Measurements from ENCODE around the gene ALAS1.

The ALAS1 gene

GRCh38 chr3:52245322-52246263 is 47.6 kb downstream of the ALAS1 start, which contains the start of gene PPM1M:
TSS of gene PPM1M (plus strand) at chr3:52245759. CDS start at chr3:52245825, 66 bp downstream.
- H3K36me3 Mint-ChIP-seq (ENCODE audit: low read depth): peaks cover 55% of the 10 kb centered on the region
- H3K4me1 Mint-ChIP-seq (ENCODE audit: low read depth): peaks cover 78% of the 10 kb centered on the region
- intact Hi-C loops (cut with micrococcal nuclease): loop anchor here (1.0 to 2.0 kb wide), 2 partner anchors 8 to 41 kb away; partner anchors contain the start of gene GLYCTK
- no peaks in the 10 kb centered on the region for H3K9me3 Mint-ChIP-seq
- H3K27me3 Mint-ChIP-seq: no peaks in the 10 kb centered on the region
- H3K27ac Mint-ChIP-seq: peak within 1 kb of the TSS; percentile 100
- H3K4me3 Mint-ChIP-seq: peak within 1 kb of the TSS; percentile 87

GRCh38 chr3:52246264-52246620 is 48.3 kb downstream of the ALAS1 start:
- H3K9me3 Mint-ChIP-seq: no peaks in the 10 kb centered on the region
- peaks cover 61% of the 10 kb centered on the region for H3K36me3 Mint-ChIP-seq (ENCODE audit: low read depth)

GRCh38 chr3:52246728-52247408 is 48.9 kb downstream of the ALAS1 start:
- H3K9me3 Mint-ChIP-seq: no peaks in the 10 kb centered on the region
- peak overlapping the region; percentile 87 for H3K4me3 Mint-ChIP-seq
- peaks cover 68% of the 10 kb centered on the region for H3K36me3 Mint-ChIP-seq (ENCODE audit: low read depth)
- intact Hi-C loops (cut with micrococcal nuclease): loop anchor here (1.0 kb wide), 1 partner anchor 10 kb away; no protein-coding TSS in a partner anchor
- peaks cover 71% of the 10 kb centered on the region for H3K4me1 Mint-ChIP-seq (ENCODE audit: low read depth)
- H3K27ac Mint-ChIP-seq: peak overlapping the region; percentile 100
- H3K27me3 Mint-ChIP-seq: no peaks in the 10 kb centered on the region

More at GRCh38 chr3:52246264-52246620, 48.3 kb downstream of the ALAS1 start:
- Mint-ChIP-seq H3K27me3 (no peaks in the 10 kb centered on the region), H3K27ac (peak overlapping the region; percentile 100), H3K4me3 (peak overlapping the region; percentile 87), H3K4me1 (ENCODE audit: low read depth) (peaks cover 76% of the 10 kb centered on the region)
- intact Hi-C loops (cut with micrococcal nuclease): loop anchor here (1.0 kb wide), 1 partner anchor 9 kb away; no protein-coding TSS in a partner anchor

GRCh38 chr3:52247409-52248164 is 49.6 kb downstream of the ALAS1 start:
- Mint-ChIP-seq H3K27me3 (no peaks in the 10 kb centered on the region), H3K36me3 (ENCODE audit: low read depth) (peaks cover 75% of the 10 kb centered on the region), H3K9me3 (no peaks in the 10 kb centered on the region), H3K4me1 (ENCODE audit: low read depth) (peaks cover 75% of the 10 kb centered on the region), H3K4me3 (peak overlapping the region; percentile 87), H3K27ac (peak overlapping the region; percentile 100)
- intact Hi-C loops (cut with micrococcal nuclease): no loop called here

GRCh38 chr3:52248165-52248541 is 50.2 kb downstream of the ALAS1 start:
- Mint-ChIP-seq H3K27me3 (no peaks in the 10 kb centered on the region), H3K4me1 (ENCODE audit: low read depth) (peaks cover 78% of the 10 kb centered on the region), H3K36me3 (ENCODE audit: low read depth) (peaks cover 80% of the 10 kb centered on the region), H3K4me3 (peak overlapping the region; percentile 87), H3K9me3 (no peaks in the 10 kb centered on the region), H3K27ac (peak overlapping the region; percentile 100)
- intact Hi-C loops (cut with micrococcal nuclease): no loop called here

DNA sequence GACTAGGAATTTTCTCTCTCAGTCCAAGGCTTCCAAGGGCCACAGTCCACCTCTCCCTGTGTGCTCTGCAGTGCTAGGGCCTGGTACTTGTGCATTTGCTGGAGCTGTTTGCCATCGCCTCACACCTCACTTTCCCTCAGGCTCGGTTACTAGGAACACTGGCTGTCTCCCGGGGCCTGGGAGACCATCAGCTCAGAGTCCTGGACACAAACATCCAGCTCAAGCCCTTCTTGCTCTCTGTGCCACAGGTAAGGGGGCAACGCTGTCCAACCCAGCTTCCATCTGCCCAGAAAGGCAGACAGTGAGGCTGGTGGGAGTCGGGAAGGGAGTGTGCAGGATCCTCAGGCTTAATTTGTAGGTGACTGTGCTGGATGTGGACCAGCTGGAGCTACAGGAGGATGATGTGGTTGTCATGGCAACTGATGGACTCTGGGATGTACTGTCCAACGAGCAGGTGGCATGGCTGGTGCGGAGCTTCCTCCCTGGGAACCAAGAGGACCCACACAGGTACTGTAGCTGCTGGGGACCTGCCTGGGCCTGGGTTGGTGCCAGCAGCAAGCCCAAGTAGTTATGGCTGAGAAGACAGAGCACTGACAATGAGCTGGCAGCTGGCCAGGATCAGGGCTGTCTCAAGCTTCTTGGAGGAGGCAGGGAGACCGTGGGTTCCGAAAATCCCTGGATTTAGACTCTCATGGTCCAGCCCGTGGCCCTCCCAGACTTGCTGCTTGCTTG is 51.0 kb downstream of the ALAS1 start:
- Mint-ChIP-seq H3K36me3 (ENCODE audit: low read depth) (peaks cover 89% of the 10 kb centered on the region), H3K4me1 (ENCODE audit: low read depth) (peaks cover 78% of the 10 kb centered on the region), H3K27ac (peak overlapping the region; percentile 100), H3K9me3 (no peaks in the 10 kb centered on the region), H3K4me3 (peak overlapping the region; percentile 87), H3K27me3 (no peaks in the 10 kb centered on the region)
- intact Hi-C loops (cut with micrococcal nuclease): no loop called here

DNA sequence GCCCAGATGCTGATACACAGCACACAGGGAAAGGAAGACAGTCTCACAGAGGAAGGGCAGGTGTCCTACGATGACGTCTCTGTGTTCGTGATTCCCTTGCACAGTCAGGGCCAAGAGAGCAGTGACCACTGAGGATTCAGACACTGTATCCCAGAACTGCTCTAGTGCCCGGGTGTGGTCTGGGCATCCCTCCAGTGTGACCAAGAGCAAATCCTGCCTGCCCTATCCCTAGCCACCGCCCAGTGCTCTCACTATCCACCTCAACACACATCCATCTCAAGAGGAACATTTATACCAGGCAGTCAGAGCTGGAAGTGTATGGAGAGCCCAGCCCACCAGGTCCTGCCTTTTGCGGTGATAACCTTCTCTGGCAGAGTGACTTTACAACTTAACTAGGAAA is 51.7 kb downstream of the ALAS1 start:
- peaks cover 96% of the 10 kb centered on the region for H3K36me3 Mint-ChIP-seq (ENCODE audit: low read depth)
- peak overlapping the region; percentile 26 for H3K4me3 Mint-ChIP-seq
- H3K27me3 Mint-ChIP-seq: no peaks in the 10 kb centered on the region
- peak overlapping the region; percentile 100 for H3K27ac Mint-ChIP-seq
- intact Hi-C loops (cut with micrococcal nuclease): no loop called here
- peaks cover 78% of the 10 kb centered on the region for H3K4me1 Mint-ChIP-seq (ENCODE audit: low read depth)
- H3K9me3 Mint-ChIP-seq: no peaks in the 10 kb centered on the region

DNA sequence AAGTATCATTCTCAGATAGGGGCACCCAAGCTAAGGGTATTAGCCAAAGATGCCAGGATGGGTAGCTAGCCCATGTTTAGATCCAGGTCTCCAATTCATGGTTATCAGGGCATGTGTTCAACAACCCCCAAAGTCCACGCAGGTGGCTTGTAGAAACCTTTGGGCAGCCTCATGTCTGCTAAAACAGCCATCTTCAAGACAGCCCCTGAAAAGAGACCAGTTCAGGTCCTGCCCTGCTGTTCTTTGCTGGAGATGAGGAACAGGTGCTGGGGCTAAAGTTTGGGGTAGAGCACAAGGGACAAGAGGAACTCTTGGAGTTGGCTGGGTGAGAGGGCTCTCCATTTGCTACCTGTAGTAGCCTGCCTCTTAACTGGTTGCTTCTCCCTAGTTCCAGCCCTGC is 52.2 kb downstream of the ALAS1 start:
- Mint-ChIP-seq H3K9me3 (no peaks in the 10 kb centered on the region), H3K27ac (peak overlapping the region; percentile 100), H3K36me3 (ENCODE audit: low read depth) (peaks cover 96% of the 10 kb centered on the region), H3K4me1 (ENCODE audit: low read depth) (peaks cover 78% of the 10 kb centered on the region), H3K27me3 (no peaks in the 10 kb centered on the region), H3K4me3 (no peak overlapping the region)
- intact Hi-C loops (cut with micrococcal nuclease): no loop called here

DNA sequence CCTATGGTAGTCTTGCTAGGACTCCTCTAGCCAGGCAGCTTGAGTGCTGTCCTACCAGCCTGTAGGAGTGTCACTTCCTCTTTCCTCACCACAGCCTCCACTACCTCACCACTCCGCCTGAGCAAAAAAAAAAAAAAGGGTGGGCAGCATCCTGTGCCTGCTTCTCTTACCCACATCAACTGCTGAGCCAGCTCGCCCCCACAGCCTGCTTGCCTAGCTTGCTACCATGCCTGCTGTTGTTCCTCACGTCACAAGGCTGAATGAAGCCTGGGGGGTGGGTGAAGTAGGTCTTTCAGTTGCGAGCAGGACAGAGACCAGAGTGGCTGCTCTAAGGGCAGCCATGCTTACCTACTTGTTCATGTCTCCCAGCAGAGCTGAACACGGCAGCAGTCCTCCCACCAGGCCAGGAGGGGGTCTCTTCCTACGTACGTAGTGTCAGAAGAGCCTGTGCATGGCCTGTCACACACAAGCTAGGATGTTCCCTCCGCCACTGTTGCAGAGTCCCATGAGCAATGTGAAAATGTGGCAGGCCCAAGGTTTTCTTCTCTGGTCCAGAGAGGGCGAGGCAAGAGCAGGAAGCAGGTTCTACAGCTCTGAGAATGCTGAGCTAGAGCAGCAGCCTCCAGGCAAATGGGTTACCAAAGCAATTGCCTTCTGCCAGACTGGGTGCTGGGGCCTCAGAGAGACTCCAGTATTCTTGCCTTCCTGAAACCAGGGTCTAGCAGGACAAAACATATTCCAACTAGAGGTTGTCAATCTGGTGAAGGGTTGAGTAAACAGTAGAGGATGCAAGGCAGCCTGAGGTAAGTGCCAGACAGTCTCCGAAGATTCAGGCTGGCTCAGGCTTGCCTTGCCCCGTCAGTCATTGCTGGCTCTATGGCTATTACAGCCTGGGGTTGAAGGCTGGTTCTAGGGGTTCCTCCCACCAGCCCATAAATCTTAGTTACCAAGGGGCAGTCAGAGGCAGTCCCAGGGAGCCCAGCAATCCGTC is 55.6 kb downstream of the ALAS1 start:
- Mint-ChIP-seq H3K4me1 (ENCODE audit: low read depth) (peaks cover 92% of the 10 kb centered on the region), H3K27me3 (no peaks in the 10 kb centered on the region), H3K36me3 (ENCODE audit: low read depth) (peaks cover 100% of the 10 kb centered on the region), H3K4me3 (peak overlapping the region; percentile 55), H3K9me3 (no peaks in the 10 kb centered on the region), H3K27ac (peak overlapping the region; percentile 96)
- intact Hi-C loops (cut with micrococcal nuclease): no loop called here

GRCh38 chr3:52254608-52255007 is 56.6 kb downstream of the ALAS1 start:
- H3K36me3 Mint-ChIP-seq (ENCODE audit: low read depth): peaks cover 100% of the 10 kb centered on the region
- no peaks in the 10 kb centered on the region for H3K9me3 Mint-ChIP-seq
- H3K4me1 Mint-ChIP-seq (ENCODE audit: low read depth): peaks cover 86% of the 10 kb centered on the region
- H3K4me3 Mint-ChIP-seq: no peak overlapping the region
- intact Hi-C loops (cut with micrococcal nuclease): no loop called here
- peak overlapping the region; percentile 96 for H3K27ac Mint-ChIP-seq
- no peaks in the 10 kb centered on the region for H3K27me3 Mint-ChIP-seq

DNA sequence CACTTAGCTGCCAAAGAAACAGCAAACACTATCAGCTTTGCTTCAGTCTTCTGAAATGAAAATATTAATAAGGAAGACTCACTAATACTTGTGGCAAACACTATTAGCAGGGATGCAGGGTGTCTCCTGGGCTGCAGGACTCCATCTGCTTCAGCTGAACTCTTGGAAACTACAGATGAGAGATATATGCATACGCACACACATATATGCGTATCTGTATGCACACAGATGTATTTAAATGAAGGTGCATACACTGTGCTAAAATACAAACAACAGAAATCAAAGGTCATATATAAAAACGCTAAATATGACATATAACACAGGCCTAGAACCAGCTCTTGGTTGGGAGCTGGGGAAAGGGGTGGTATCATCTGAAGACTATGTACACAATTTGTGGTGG is 58.2 kb downstream of the ALAS1 start:
- peaks cover 72% of the 10 kb centered on the region for H3K4me1 Mint-ChIP-seq (ENCODE audit: low read depth)
- H3K36me3 Mint-ChIP-seq (ENCODE audit: low read depth): peaks cover 100% of the 10 kb centered on the region
- no peaks in the 10 kb centered on the region for H3K9me3 Mint-ChIP-seq
- intact Hi-C loops (cut with micrococcal nuclease): no loop called here
- H3K4me3 Mint-ChIP-seq: no peak overlapping the region
- peak overlapping the region; percentile 96 for H3K27ac Mint-ChIP-seq
- H3K27me3 Mint-ChIP-seq: no peaks in the 10 kb centered on the region

GRCh38 chr3:52256622-52257021 is 58.7 kb downstream of the ALAS1 start:
- Mint-ChIP-seq H3K27ac (no peak overlapping the region), H3K4me3 (no peak overlapping the region), H3K4me1 (ENCODE audit: low read depth) (peaks cover 72% of the 10 kb centered on the region), H3K9me3 (no peaks in the 10 kb centered on the region), H3K27me3 (no peaks in the 10 kb centered on the region), H3K36me3 (ENCODE audit: low read depth) (peaks cover 100% of the 10 kb centered on the region)
- intact Hi-C loops (cut with micrococcal nuclease): no loop called here
